ENCODE data around the gene ZNF407.

- TF ChIP-seq GATA3 (IDR thresholded peaks at IDR 0.05; ENCODE audit: low read depth, low read length): no peak
- no peak for TF ChIP-seq GATA2 (IDR thresholded peaks at IDR 0.05; ENCODE audit: low read depth, low read length)
Observed at GRCh38 chr18:75107196-75107930, 509.7 kb downstream of the ZNF407 start.

Measured in SH-SY5Y (cell line).